ENCODE measurements around the gene IRF2BP1.

IRF2BP1 gene

DNA sequence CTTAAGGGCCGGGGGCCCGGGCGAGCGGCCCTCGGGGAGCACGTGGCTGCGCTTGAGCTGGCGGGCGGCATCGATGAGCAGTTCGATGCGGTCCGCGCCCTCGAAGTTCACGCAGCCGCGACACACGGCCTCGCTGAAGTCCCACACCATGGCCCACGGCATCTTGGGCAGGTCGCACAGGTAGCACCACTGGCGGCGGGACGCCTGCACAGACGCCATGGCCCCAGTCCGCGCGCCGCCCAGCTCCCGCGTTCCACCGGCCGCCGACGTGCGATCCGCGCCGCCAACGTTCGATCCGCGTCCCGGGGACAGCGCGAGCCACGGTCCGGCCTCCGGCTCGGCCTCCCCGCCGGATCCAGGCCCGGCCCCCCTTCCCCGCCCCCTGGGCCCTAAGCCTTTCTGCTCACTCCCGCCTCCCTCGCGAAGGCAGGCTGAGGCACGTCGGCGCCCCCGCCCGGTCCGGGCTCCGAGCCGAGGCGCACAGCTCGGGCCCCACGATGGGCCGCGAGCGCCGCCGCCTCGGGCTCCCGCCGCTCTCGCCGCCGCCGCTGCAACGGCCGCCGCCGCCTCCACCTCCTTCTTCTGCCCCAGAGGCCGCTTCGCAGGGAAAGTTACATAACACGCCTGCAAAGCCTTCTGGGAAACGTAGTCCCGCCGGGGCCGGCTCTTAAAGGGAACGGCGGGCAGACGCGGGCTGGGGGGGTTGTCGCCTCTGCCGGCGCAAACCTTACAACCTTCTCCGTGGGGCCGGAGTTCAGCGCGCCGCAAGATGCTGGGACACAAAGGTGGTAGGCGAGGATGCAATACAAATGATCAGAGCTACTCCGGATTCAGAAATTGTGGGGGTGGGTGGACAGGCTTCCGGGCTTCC, at the start of gene IRF2BP1:
Gene IRF2BP1 (minus strand): TSS at position 586 of the 871 bp plus-strand sequence. CDS start 367 bp downstream, at position 219.
- H3K27ac ChIP-seq: peak within 1 kb of the TSS; percentile 100
- TF ChIP-seq, protein P1, sequence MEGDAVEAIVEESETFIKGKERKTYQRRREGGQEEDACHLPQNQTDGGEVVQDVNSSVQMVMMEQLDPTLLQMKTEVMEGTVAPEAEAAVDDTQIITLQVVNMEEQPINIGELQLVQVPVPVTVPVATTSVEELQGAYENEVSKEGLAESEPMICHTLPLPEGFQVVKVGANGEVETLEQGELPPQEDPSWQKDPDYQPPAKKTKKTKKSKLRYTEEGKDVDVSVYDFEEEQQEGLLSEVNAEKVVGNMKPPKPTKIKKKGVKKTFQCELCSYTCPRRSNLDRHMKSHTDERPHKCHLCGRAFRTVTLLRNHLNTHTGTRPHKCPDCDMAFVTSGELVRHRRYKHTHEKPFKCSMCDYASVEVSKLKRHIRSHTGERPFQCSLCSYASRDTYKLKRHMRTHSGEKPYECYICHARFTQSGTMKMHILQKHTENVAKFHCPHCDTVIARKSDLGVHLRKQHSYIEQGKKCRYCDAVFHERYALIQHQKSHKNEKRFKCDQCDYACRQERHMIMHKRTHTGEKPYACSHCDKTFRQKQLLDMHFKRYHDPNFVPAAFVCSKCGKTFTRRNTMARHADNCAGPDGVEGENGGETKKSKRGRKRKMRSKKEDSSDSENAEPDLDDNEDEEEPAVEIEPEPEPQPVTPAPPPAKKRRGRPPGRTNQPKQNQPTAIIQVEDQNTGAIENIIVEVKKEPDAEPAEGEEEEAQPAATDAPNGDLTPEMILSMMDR (IDR thresholded peaks at IDR 0.05): no peak; the same call in 1 of the 2 replicates
- TF ChIP-seq ZFX (IDR thresholded peaks at IDR 0.05; ENCODE audit: borderline replicate concordance): no peak

- H3K27ac ChIP-seq: no peak overlapping the region
- TF ChIP-seq, protein P1 (IDR thresholded peaks at IDR 0.05): no peak
- TF ChIP-seq ZFX (IDR thresholded peaks at IDR 0.05; ENCODE audit: borderline replicate concordance): no peak
Observed at GRCh38 chr19:45935267-45935666, 49.3 kb upstream of the IRF2BP1 start.

- no peak overlapping the region for H3K27ac ChIP-seq
- TF ChIP-seq, protein P1 (IDR thresholded peaks at IDR 0.05): no peak
- no peak for TF ChIP-seq ZFX (IDR thresholded peaks at IDR 0.05; ENCODE audit: borderline replicate concordance)
Observed at GRCh38 chr19:45934551-45935230, 48.8 kb upstream of the IRF2BP1 start.

GRCh38 chr19:45933759-45934158, 47.8 kb upstream of the IRF2BP1 start:
- no peak overlapping the region for H3K27ac ChIP-seq
- no peak for TF ChIP-seq ZFX (IDR thresholded peaks at IDR 0.05; ENCODE audit: borderline replicate concordance)

- TF ChIP-seq, protein P1 (IDR thresholded peaks at IDR 0.05): no peak
- TF ChIP-seq ZFX (IDR thresholded peaks at IDR 0.05; ENCODE audit: borderline replicate concordance): no peak
- H3K27ac ChIP-seq: no peak overlapping the region
Observed at GRCh38 chr19:45931055-45931454, 45.1 kb upstream of the IRF2BP1 start.

DNA sequence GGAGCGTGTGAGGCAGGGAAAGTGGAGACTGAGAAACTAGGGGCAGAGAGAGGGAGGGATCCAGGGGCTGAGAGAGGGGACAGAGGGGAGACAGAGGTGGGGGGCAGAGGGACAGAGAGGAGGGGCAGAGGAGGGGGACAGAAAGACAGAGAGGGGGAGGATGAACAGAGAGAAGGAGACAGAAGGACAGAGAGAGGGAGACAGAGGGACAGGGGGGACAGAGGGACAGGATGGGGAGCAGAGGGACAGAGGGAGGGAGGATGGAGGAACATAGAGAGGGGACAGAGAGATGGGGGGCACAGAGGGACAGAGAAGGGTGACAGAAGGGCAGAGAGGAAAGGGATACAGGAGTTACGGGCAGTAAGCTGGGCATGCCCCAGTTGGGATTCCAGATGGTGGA, 43.3 kb upstream of the IRF2BP1 start:
- H3K27ac ChIP-seq: no peak overlapping the region
- TF ChIP-seq, protein P1 (IDR thresholded peaks at IDR 0.05): no peak
- no peak for TF ChIP-seq ZFX (IDR thresholded peaks at IDR 0.05; ENCODE audit: borderline replicate concordance)

DNA sequence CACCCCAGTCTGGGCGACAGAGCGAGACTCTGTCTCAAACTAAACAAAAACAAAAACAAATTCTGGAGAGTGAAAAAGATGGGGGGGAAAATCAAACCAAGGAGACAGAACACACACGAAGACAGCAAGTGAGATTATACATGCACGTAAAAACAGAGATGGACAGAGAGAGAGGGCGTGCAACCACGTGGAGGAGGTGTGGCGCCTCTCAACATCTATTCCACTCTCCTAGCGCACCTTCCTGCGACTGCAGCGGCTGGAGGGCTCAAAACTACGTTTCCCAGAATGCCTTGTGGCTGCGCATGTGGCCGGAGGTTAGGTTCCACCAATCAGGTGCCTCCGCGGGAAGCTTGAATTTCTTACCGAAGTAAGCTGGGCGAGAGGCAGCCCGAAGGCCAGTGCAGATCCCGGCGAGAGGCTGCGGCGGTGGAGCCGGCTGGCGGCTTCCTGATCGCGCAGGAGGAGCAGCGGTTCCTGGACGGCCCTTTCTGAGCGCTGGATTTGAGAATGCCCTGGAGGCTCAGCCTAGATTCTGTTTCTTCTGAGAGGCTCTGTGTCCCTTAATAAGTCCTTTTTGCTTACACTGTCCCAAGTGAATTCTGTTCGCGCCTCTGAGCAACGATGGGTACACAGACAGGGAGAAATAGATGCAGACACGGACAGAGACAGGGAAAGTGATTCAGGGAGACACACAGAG, 41.8 kb upstream of the IRF2BP1 start:
- H3K27ac ChIP-seq: peak overlapping the region; percentile 59
- TF ChIP-seq, protein P1 (IDR thresholded peaks at IDR 0.05): peak; percentile 38
- TF ChIP-seq ZFX (IDR thresholded peaks at IDR 0.05; ENCODE audit: borderline replicate concordance): no peak
